Measurements from ENCODE around the gene FLACC1.
"Not testable (repeated sequence)": the region's sequence is repeated elsewhere in the genome, so short reads cannot be mapped to it uniquely, and the experiment has no call there.

Gene FLACC1

DNA sequence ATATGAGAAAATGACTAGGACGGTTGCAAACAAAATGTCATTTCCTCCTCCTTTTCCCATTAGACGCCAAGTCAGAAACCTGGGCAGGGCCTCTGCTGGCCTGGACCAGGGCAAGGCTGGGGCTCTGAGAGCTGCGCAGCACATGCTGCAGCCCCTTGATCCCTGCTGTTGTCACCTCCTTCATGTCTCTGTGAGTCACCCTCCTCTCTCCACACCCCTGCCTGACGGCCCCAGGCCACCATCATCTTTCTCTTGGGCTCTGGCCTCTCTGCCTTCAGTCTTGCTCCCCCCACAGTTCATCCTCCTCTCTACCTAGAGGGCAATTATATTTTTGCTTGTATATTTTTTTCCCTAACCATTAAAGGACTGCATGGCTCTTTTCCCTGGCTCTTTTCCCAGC lies 10.0 kb downstream of the FLACC1 start:
- DNase-seq = no peak

DNA sequence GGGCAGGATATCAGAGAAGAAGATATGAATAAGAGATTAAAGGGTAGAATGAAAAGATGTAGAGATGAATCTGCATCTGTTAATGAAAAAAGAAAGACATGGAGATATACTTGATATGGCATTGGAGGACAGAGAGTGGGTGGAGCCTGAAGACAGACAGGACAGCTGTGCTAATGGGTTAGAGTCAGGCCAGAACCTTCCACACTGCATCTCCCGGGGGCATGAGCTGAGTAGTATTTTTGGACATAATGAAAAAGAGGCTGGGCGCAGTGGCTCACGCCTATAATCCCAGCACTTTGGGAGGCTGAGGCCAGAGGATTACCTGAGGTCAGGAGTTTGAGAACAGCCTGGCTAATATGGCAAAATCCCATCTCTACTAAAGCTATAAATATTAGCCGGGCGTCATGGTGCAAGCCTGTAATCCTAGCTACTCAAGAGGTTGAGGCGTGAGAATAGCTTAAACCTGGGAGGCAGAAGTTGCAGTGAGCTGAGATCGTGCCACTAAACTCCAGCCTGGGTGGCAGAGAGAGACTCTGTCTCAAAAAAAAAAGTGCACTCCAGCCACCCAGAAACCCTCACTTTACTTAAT lies 11.4 kb downstream of the FLACC1 start:
- no peak for DNase-seq

- no peak for DNase-seq
Measured at GRCh38 chr2:201344663-201345366, 12.3 kb downstream of the FLACC1 start.

GRCh38 chr2:201343559-201343958 lies 13.6 kb downstream of the FLACC1 start:
- DNase-seq = no peak

- DNase-seq = no peak
Measured at GRCh38 chr2:201342923-201343322, 14.2 kb downstream of the FLACC1 start.

- DNase-seq = no peak
Measured at GRCh38 chr2:201329409-201329808, 27.7 kb downstream of the FLACC1 start.

DNA sequence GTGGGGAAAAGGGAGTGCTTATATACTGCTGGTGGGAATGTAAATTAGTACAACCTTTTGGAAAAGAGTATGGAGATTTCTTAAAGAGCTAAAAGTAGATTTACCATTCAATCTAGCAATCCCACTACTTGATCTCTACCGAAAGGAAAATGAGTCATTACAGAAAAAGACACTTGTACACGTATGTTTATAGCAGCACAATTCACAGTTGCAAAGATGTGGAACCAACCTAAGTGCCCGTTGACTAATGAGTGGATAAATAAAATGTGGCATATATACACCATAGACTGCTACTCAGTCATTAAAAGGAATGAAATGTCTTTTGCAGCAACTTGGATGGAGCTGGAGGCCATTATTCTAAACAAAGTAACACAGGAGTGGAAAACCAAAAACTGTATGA lies 29.5 kb downstream of the FLACC1 start:
- DNase-seq = no peak

DNA sequence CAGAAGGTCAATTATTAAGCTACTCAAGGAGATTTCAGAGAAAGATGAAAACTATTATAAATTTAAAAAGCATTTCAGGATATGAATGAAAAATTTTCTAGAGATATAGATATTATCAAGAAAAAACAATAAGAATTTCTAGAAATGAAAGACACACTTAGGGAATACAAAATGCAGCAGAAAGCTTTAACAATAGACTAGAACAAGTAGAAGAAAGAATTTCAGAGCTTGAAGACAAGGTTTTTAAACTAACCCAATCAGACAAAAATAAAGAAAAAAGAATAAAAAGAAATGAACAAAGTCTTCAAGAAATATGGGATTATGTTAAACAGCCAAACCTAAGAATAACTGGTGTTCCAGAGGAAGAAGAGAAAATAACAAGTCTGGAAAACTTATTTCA lies 34.4 kb downstream of the FLACC1 start:
- DNase-seq = no peak

GRCh38 chr2:201320701-201321100 lies 36.4 kb downstream of the FLACC1 start:
- DNase-seq = no peak

DNA sequence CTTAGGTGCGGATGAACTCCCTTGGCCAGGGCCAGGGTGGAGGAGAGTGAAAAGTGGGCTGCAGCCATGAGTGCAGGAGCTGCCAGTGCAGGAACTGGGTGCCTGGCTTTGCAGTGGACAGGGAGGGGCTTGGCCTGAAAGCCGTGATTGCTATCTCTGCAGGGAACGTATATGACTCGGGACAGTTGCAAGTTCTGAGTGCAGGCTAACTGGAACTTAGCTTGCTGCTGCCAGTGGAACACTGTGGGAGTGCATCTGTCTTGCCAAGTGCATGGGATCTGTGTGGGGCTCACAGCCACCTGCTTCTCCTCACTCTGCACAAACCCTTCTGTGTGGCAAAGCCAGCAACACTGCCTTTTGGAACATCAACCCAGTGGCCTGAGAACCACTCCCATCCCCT lies 36.9 kb downstream of the FLACC1 start:
- no peak for DNase-seq

GRCh38 chr2:201319511-201319910 lies 37.6 kb downstream of the FLACC1 start:
- no peak for DNase-seq

GRCh38 chr2:201313362-201313761 lies 43.8 kb downstream of the FLACC1 start:
- DNase-seq = no peak

GRCh38 chr2:201308914-201309313 lies 48.2 kb downstream of the FLACC1 start:
- DNase-seq = no peak

DNA sequence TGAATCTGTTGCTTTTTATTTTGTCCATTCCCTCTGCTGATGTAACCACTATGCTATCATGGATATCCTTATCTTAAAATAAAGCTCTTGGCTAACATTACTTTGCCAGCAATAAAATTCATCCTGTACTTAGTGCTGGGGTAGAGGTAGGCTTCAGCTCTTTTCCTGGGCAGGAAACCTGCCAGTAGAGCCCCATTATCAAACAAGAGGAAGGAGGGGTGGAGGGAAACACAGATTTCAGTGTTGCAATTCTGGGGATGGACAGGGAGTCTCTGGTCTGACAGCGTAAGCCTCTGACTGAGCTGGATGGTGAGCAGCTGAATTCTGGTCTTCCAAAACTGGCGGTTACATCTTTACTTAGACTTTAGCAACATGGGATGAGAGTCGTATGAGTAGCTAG lies 49.3 kb downstream of the FLACC1 start:
- no peak for DNase-seq

- not testable (repeated sequence) for DNase-seq
Measured at GRCh38 chr2:201299929-201300328, 57.2 kb downstream of the FLACC1 start.

DNA sequence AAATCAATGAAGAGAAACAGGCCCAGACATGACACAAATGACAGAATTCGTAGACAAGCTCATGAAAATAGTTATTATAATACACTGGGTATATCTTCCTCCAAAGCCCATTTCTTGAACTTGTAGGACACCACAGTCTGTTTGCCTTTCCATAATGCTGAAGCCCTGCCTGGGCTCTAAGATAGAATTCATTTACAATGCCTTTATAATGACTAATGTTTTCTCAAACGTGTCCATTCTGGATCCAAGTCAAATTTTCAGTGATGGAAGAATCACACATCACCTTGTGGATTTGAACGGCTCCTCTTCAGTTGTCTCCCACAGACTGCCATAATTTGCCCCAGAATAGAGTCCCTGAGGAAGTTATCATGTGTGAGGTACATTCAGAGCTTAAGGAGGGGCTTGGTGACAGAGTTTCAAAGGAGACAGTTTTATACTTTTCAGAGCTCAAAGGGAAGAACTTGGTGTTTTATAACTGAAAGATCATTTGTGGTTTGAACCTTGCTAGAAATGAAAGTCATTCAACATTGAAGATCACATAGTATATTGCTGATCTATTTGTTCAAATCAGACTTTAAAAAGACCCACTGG lies 58.6 kb downstream of the FLACC1 start:
- DNase-seq = no peak

GRCh38 chr2:201290457-201291148 lies 66.5 kb downstream of the FLACC1 start:
- DNase-seq = not testable (repeated sequence)

- no peak for DNase-seq
Measured at GRCh38 chr2:201285499-201285898, 71.6 kb downstream of the FLACC1 start.

- DNase-seq = no peak
Measured at GRCh38 chr2:201280191-201281040, 76.7 kb downstream of the FLACC1 start.

DNA sequence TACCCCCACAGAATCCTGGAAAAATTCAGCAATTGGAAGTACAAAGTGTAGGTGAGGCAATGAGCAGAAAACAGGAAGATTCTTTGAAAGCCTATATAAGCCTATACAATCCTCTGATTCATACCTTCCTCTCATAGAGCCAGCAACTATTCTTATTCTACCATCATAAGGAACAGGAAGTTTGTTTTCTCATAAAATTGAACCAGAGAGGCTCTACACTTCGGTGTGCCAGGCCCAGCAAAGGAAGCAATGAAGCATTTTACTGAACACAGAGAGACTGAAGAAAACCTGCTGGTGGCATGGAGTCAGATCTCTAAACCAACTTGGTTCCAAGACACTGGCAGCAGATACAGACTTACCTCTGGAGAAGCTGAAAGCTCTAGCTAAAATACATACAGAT lies 78.1 kb downstream of the FLACC1 start:
- no peak for DNase-seq

DNA sequence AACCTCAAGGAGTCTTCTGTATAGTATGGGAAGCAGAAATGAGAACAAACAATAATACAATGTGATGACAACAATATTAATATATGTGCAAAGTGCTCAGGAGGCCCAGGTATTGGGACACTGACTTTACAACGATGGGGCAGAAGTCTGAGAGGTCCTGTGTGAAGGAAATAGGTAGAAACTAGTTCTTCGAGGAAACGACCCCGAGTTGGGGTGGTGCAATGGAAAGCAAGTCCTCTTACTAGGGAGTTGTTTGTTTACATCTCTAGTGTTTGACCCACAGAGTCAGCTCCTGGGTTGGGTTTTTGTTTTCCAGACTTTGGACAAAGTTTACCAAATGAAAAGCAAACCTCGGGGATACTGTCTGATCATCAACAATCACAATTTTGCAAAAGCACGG lies 80.6 kb downstream of the FLACC1 start:
- DNase-seq = no peak

- no peak for DNase-seq
Measured at GRCh38 chr2:201275990-201276389, 81.2 kb downstream of the FLACC1 start.

GRCh38 chr2:201275069-201275468 lies 82.1 kb downstream of the FLACC1 start:
- DNase-seq = no peak

All from CD4-positive, alpha-beta T cell treated with Interferon alpha-2 for 1 hour (primary cell).